Panc1 (cell line): ENCODE data around the gene FHIT.

Experiments
- POLR2AphosphoS5 ChIP-seq: IDR thresholded peaks from 2 replicates; pipeline ENCODE4 v1.6.1; 2012; ENCODE audit warnings: mild to moderate bottlenecking, low read depth, low read length, moderate library complexity
- REST ChIP-seq, 2 experiments: IDR thresholded peaks; 2 replicates each; pipeline ENCODE4 v1.6.1; 2011 to 2012; ENCODE audit warnings: low read depth in 2 of 2, control low read depth in 1 of 2, low read length in 1 of 2, mild to moderate bottlenecking in 1 of 2, moderate library complexity in 1 of 2; ENCODE audit not compliant: insufficient read depth in 1 of 2
- TCF7L2 ChIP-seq: IDR thresholded peaks from 2 replicates; pipeline ENCODE4 v1.6.1; 2011; ENCODE audit warnings: mild to moderate bottlenecking, low read depth, low read length, inconsistent platforms
- TF ChIP-seq, protein P1 (sequence below): fragments of 450-650 bp; IDR thresholded peaks from 2 replicates; pipeline ENCODE4 v1.5.1; 2017; ENCODE audit warnings: mild to moderate bottlenecking

DNA sequence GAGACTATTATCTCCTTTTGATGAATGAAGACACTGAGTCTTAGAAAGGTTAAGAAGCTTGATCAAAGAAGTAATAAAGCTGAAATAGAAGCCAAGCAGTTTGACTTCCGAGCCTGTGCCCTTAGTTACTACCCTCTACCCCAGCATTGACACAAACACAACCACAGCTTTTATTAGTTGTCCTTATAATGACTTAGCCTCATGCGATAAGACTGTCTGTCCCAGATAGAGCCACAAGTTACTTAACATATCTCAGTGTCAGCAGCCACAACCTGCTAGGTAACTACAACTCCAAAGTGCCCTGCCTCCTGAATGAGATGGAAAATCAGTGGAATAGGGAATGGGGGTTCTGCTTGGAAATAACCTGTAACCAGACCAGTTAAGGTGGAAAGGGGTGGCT, 1419.9 kb downstream of the FHIT start:
- TF ChIP-seq, protein P1, sequence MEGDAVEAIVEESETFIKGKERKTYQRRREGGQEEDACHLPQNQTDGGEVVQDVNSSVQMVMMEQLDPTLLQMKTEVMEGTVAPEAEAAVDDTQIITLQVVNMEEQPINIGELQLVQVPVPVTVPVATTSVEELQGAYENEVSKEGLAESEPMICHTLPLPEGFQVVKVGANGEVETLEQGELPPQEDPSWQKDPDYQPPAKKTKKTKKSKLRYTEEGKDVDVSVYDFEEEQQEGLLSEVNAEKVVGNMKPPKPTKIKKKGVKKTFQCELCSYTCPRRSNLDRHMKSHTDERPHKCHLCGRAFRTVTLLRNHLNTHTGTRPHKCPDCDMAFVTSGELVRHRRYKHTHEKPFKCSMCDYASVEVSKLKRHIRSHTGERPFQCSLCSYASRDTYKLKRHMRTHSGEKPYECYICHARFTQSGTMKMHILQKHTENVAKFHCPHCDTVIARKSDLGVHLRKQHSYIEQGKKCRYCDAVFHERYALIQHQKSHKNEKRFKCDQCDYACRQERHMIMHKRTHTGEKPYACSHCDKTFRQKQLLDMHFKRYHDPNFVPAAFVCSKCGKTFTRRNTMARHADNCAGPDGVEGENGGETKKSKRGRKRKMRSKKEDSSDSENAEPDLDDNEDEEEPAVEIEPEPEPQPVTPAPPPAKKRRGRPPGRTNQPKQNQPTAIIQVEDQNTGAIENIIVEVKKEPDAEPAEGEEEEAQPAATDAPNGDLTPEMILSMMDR = no peak
- TF ChIP-seq REST (IDR thresholded peaks at IDR 0.05; ENCODE audit: insufficient read depth in 1 of 2, low read depth in 2 of 2, low read length in 1 of 2) = no peak
- TF ChIP-seq POLR2AphosphoS5 = no peak
- no peak for TF ChIP-seq TCF7L2
